HG02981 (cell line): ENCODE data around the gene SPAG16.

ENCODE experiments used
- ATAC-seq: cut with Tn5 transposase; IDR thresholded peaks from one replicate; pipeline ENCODE4 v1.9.1; 2021; ENCODE audit warnings: mild to moderate bottlenecking, moderate library complexity; ENCODE audit not compliant: unreplicated experiment

Gene SPAG16

GRCh38 chr2:213284105-213285090 is at the start of gene SPAG16:
Gene SPAG16 (plus strand): TSS chr2:213284464.
- ATAC-seq: peak; percentile 99

GRCh38 chr2:213234641-213235040 is 49.6 kb upstream of the SPAG16 start:
- no peak for ATAC-seq

- ATAC-seq: no peak
Measured at GRCh38 chr2:213235741-213236140, 48.5 kb upstream of the SPAG16 start.

GRCh38 chr2:213237251-213237650 is 47.0 kb upstream of the SPAG16 start:
- ATAC-seq: no peak

GRCh38 chr2:213237787-213238186 is 46.5 kb upstream of the SPAG16 start:
- no peak for ATAC-seq

- peak; percentile 50 for ATAC-seq
Measured at GRCh38 chr2:213238753-213239495, 45.3 kb upstream of the SPAG16 start.

- ATAC-seq: no peak
Measured at GRCh38 chr2:213241817-213242216, 42.4 kb upstream of the SPAG16 start.

GRCh38 chr2:213242653-213243052 is 41.6 kb upstream of the SPAG16 start:
- ATAC-seq: no peak

GRCh38 chr2:213243189-213244044 is 40.8 kb upstream of the SPAG16 start:
- ATAC-seq: no peak

- no peak for ATAC-seq
Measured at GRCh38 chr2:213246497-213247281, 37.6 kb upstream of the SPAG16 start.

GRCh38 chr2:213247566-213247965 is 36.7 kb upstream of the SPAG16 start:
- no peak for ATAC-seq

- ATAC-seq: no peak
Measured at GRCh38 chr2:213248637-213249036, 35.6 kb upstream of the SPAG16 start.

GRCh38 chr2:213249502-213249901 is 34.8 kb upstream of the SPAG16 start:
- no peak for ATAC-seq

GRCh38 chr2:213251618-213252017 is 32.6 kb upstream of the SPAG16 start:
- peak; percentile 81 for ATAC-seq

- ATAC-seq: no peak
Measured at GRCh38 chr2:213252206-213252605, 32.1 kb upstream of the SPAG16 start.

- ATAC-seq: no peak
Measured at GRCh38 chr2:213253162-213253561, 31.1 kb upstream of the SPAG16 start.

GRCh38 chr2:213259266-213259665 is 25.0 kb upstream of the SPAG16 start:
- ATAC-seq: no peak

GRCh38 chr2:213261237-213261636 is 23.0 kb upstream of the SPAG16 start:
- ATAC-seq: no peak

GRCh38 chr2:213261715-213262114 is 22.5 kb upstream of the SPAG16 start:
- ATAC-seq: no peak

- no peak for ATAC-seq
Measured at GRCh38 chr2:213265679-213266078, 18.6 kb upstream of the SPAG16 start.
